ENCODE data around the gene OR10G8. TPM values are rescaled to one million over a fixed set of nuclear protein-coding genes. Genes with fewer than 3 reads are reported as not detected.

OR10G8 gene, protein sequence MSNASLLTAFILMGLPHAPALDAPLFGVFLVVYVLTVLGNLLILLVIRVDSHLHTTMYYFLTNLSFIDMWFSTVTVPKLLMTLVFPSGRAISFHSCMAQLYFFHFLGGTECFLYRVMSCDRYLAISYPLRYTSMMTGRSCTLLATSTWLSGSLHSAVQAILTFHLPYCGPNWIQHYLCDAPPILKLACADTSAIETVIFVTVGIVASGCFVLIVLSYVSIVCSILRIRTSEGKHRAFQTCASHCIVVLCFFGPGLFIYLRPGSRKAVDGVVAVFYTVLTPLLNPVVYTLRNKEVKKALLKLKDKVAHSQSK
- total RNA-seq (ENCODE audit: low replicate concordance), result not detected in 2 replicates

DNA sequence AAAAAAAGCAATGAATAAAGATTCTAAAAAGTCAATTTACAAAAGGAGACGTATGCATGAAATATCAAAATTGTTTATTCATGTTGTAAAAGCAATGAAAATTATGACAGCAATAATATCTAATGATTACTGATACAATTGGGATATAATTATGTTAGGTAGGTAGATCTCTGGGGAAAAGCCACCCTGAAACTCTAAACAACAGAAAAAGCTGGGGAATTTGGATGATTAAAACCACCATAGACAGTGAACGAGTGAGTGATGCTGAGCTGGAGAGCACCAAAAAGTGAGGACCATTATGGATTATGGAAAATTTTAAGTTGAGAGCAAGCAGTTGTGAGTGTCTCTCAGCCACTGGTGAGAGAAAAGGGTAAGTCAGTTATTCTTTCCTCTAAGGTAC is at the start of gene OR10G8:
OR10G8 (plus strand) TSS at position 301 of the 400 bp plus-strand sequence. CDS start 2,825 bp downstream, outside the sequence.
- Mint-ChIP-seq H3K4me3 (no peak within 1 kb of the TSS), H3K36me3 (no peaks in the 10 kb centered on the region), H3K4me1 (peaks cover 3% of the 10 kb centered on the region), H3K27ac (no peak within 1 kb of the TSS), H3K9me3 (no peaks in the 10 kb centered on the region), H3K27me3 (ENCODE audit: insufficient read depth, low read depth) (no peaks in the 10 kb centered on the region)
- H2AFZ ChIP-seq (replicated peaks), result no peak within 1 kb of the TSS
- no peaks in the 10 kb centered on the region for H3K9me3 ChIP-seq (ENCODE audit: low read depth)
- no peaks in the 10 kb centered on the region for H4K20me1 ChIP-seq (ENCODE audit: low read depth)
- no peak within 1 kb of the TSS for H3K9ac ChIP-seq
- H3K4me2 ChIP-seq, result no peak within 1 kb of the TSS
- H3K4me1 ChIP-seq, result peaks cover 2% of the 10 kb centered on the region
- H3K36me3 ChIP-seq, result no peaks in the 10 kb centered on the region
- no peak within 1 kb of the TSS for H3K27ac ChIP-seq
- H3K4me3 ChIP-seq, result no peak within 1 kb of the TSS
- TF ChIP-seq EZH2phosphoT487 (IDR thresholded peaks at IDR 0.05), result no peak
- TF ChIP-seq, protein P1, sequence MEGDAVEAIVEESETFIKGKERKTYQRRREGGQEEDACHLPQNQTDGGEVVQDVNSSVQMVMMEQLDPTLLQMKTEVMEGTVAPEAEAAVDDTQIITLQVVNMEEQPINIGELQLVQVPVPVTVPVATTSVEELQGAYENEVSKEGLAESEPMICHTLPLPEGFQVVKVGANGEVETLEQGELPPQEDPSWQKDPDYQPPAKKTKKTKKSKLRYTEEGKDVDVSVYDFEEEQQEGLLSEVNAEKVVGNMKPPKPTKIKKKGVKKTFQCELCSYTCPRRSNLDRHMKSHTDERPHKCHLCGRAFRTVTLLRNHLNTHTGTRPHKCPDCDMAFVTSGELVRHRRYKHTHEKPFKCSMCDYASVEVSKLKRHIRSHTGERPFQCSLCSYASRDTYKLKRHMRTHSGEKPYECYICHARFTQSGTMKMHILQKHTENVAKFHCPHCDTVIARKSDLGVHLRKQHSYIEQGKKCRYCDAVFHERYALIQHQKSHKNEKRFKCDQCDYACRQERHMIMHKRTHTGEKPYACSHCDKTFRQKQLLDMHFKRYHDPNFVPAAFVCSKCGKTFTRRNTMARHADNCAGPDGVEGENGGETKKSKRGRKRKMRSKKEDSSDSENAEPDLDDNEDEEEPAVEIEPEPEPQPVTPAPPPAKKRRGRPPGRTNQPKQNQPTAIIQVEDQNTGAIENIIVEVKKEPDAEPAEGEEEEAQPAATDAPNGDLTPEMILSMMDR (IDR thresholded peaks at IDR 0.05), result no peak
- TF ChIP-seq EZH2 (IDR thresholded peaks at IDR 0.05), result no peak
- no peaks in the 10 kb centered on the region for H3K27me3 ChIP-seq
- no peaks in the 10 kb centered on the region for H3F3A ChIP-seq (ENCODE audit: low read depth)
- no peaks in the 10 kb centered on the region for H3K79me2 ChIP-seq (ENCODE audit: low read depth)
- no peak for DNase-seq (ENCODE audit: low spot score)

DNA sequence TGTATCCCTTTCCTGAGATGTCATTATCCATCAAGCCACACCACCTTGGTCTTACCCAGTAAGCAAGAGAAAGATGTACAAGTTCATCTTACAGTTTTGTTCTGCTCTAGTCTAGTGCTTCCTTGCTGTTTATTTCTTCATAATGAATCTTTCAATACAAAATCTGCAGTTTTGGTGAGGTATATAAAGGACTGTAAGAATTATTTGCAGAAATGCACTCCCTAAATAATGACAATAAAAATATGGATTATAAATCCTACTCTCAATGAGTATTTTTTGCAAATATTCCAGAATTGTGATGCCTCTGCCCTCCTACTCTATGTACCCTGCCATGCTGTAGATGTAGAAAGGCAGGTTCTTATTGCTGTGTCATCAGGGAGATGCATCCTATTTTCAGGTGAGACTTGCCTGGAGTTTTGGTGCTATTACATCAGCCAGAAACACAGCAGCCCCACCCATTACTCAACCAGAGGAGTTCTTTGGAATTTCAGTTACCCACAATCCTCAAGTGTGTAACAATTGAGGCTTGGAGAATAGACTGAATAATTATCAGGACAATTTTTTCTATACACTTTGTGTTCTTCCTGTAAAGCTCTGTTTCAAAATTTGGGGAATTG is 48.8 kb upstream of the OR10G8 start, which contains the start of gene OR10S1:
OR10S1 (minus strand) TSS at position 51 of the 617 bp plus-strand sequence. CDS start 117 bp downstream, outside the sequence.
- H3K79me2 ChIP-seq (ENCODE audit: low read depth), result no peaks in the 10 kb centered on the region
- H3K4me3 ChIP-seq, result no peak within 1 kb of the TSS
- H3F3A ChIP-seq (ENCODE audit: low read depth), result peaks cover 7% of the 10 kb centered on the region
- no peaks in the 10 kb centered on the region for H3K27me3 ChIP-seq
- H3K9me3 ChIP-seq (ENCODE audit: low read depth), result peaks cover 5% of the 10 kb centered on the region
- H4K20me1 ChIP-seq (ENCODE audit: low read depth), result no peaks in the 10 kb centered on the region
- H3K36me3 Mint-ChIP-seq, result no peaks in the 10 kb centered on the region
- no peak within 1 kb of the TSS for H3K4me3 Mint-ChIP-seq
- H2AFZ ChIP-seq (replicated peaks), result no peak within 1 kb of the TSS
- peaks cover 3% of the 10 kb centered on the region for H3K9me3 Mint-ChIP-seq
- no peak within 1 kb of the TSS for H3K27ac Mint-ChIP-seq
- H3K4me2 ChIP-seq, result no peak within 1 kb of the TSS
- H3K36me3 ChIP-seq, result no peaks in the 10 kb centered on the region
- H3K4me1 Mint-ChIP-seq, result peaks cover 5% of the 10 kb centered on the region
- H3K4me1 ChIP-seq, result peaks cover 20% of the 10 kb centered on the region
- H3K27me3 Mint-ChIP-seq (ENCODE audit: insufficient read depth, low read depth), result peaks cover 5% of the 10 kb centered on the region
- H3K9ac ChIP-seq, result no peak within 1 kb of the TSS
- TF ChIP-seq, protein P1 (IDR thresholded peaks at IDR 0.05), result no peak
- no peak for TF ChIP-seq EZH2 (IDR thresholded peaks at IDR 0.05)
- no peak for DNase-seq (ENCODE audit: low spot score)
- no peak within 1 kb of the TSS for H3K27ac ChIP-seq

- no peak overlapping the region for H3K9ac ChIP-seq
- Mint-ChIP-seq H3K27ac (no peak overlapping the region), H3K9me3 (peaks cover 3% of the 10 kb centered on the region), H3K4me1 (peaks cover 5% of the 10 kb centered on the region), H3K4me3 (no peak overlapping the region), H3K36me3 (no peaks in the 10 kb centered on the region), H3K27me3 (ENCODE audit: insufficient read depth, low read depth) (peaks cover 3% of the 10 kb centered on the region)
- no peaks in the 10 kb centered on the region for H3K27me3 ChIP-seq
- H3K4me3 ChIP-seq, result no peak overlapping the region
- peaks cover 7% of the 10 kb centered on the region for H3F3A ChIP-seq (ENCODE audit: low read depth)
- no peak overlapping the region for H3K4me2 ChIP-seq
- no peaks in the 10 kb centered on the region for H3K36me3 ChIP-seq
- no peak overlapping the region for H3K27ac ChIP-seq
- no peaks in the 10 kb centered on the region for H4K20me1 ChIP-seq (ENCODE audit: low read depth)
- DNase-seq (ENCODE audit: low spot score), result no peak
- no peaks in the 10 kb centered on the region for H3K79me2 ChIP-seq (ENCODE audit: low read depth)
- H3K4me1 ChIP-seq, result peaks cover 20% of the 10 kb centered on the region
- H3K9me3 ChIP-seq (ENCODE audit: low read depth), result peaks cover 5% of the 10 kb centered on the region
- TF ChIP-seq EZH2 (IDR thresholded peaks at IDR 0.05) (no peak), EZH2phosphoT487 (IDR thresholded peaks at IDR 0.05) (no peak)
- TF ChIP-seq, protein P1 (IDR thresholded peaks at IDR 0.05), result no peak
- no peak overlapping the region for H2AFZ ChIP-seq (replicated peaks)
These were observed 47.3 kb upstream of the OR10G8 start for GRCh38 chr11:123979311-123979710.
